K562 (cell line): ENCODE data around the gene CTBS. TPM values are rescaled to one million over a fixed set of nuclear protein-coding genes. Genes with fewer than 3 reads are reported as not detected.

Experiments used
- C11orf30 ChIP-seq: fragments of 450-650 bp; IDR thresholded peaks from 2 replicates; pipeline ENCODE4 v1.6.1; 2016; ENCODE audit warnings: low read depth, mild to moderate bottlenecking
- CREB1 ChIP-seq, 2 experiments: sonication (generic) in 1 of 2; formaldehyde crosslinking in 1 of 2; IDR thresholded peaks; 2 replicates each; pipeline versions ENCODE4 v1.6.1 to v1.8.0; 2012 to 2022; ENCODE audit warnings: inconsistent platforms in 1 of 2, mild to moderate bottlenecking in 1 of 2, missing genetic modification reagents in 1 of 2, moderate library complexity in 1 of 2
- DPF2 ChIP-seq: fragments of 450-650 bp; IDR thresholded peaks from 2 replicates; pipeline ENCODE4 v1.6.1; 2016
- E2F6 ChIP-seq, 2 experiments: IDR thresholded peaks; 2 replicates each; pipeline ENCODE4 v1.6.1; 2011; ENCODE audit warnings: borderline replicate concordance in 1 of 2, control low read depth in 1 of 2, low read depth in 1 of 2, low read length in 1 of 2, mild to moderate bottlenecking in 1 of 2, mixed read lengths in 1 of 2, moderate library complexity in 1 of 2; ENCODE audit not compliant: insufficient read depth in 1 of 2, insufficient read length in 1 of 2, poor library complexity in 1 of 2, severe bottlenecking in 1 of 2; ENCODE audit errors: extremely low read depth in 1 of 2
- ETS1 ChIP-seq: conservative IDR thresholded peaks from 2 replicates; pipeline ENCODE4 v1.6.1; 2011; ENCODE audit warnings: low read depth, mild to moderate bottlenecking, low read length; ENCODE audit not compliant: control insufficient read depth
- LCOR ChIP-seq: sonication (generic); formaldehyde crosslinking; IDR thresholded peaks from 2 replicates; pipeline ENCODE4 v1.8.0; 2022; ENCODE audit warnings: mild to moderate bottlenecking, missing genetic modification reagents
- MXD1 ChIP-seq: fragments of 250-450 bp; sonication (Bioruptor Pico); IDR thresholded peaks from 2 replicates; pipeline ENCODE4 v1.8.0; 2021; ENCODE audit warnings: borderline replicate concordance, mild to moderate bottlenecking, moderate library complexity; ENCODE audit not compliant: poor library complexity, severe bottlenecking
- PML ChIP-seq: IDR thresholded peaks from 2 replicates; pipeline ENCODE4 v1.6.1; 2012; ENCODE audit warnings: low read length, inconsistent platforms
- POLR2G ChIP-seq: fragments of 200-400 bp; formaldehyde crosslinking; IDR thresholded peaks from 2 replicates; pipeline ENCODE4 v1.6.1; 2017; ENCODE audit warnings: low read depth, mild to moderate bottlenecking, antibody characterized with exemption, low read length, moderate library complexity
- SMAD4 ChIP-seq: fragments of 250-450 bp; sonication (Bioruptor Pico); conservative IDR thresholded peaks from 2 replicates; pipeline ENCODE4 v1.8.0; 2021; ENCODE audit warnings: inconsistent platforms, mild to moderate bottlenecking, moderate library complexity
- STAT5B ChIP-seq: fragments of 250-450 bp; sonication (Bioruptor Pico); IDR thresholded peaks from 2 replicates; pipeline ENCODE4 v1.8.0; 2021; ENCODE audit warnings: mild to moderate bottlenecking, inconsistent platforms
- TEAD4 ChIP-seq, 2 experiments: sonication (generic) in 1 of 2; formaldehyde crosslinking in 1 of 2; IDR thresholded peaks; 2 replicates each; pipeline versions ENCODE4 v1.6.1 to v1.8.0; 2012 to 2022; ENCODE audit warnings: borderline replicate concordance in 1 of 2, inconsistent platforms in 1 of 2, low read length in 1 of 2, mild to moderate bottlenecking in 1 of 2, missing genetic modification reagents in 1 of 2
- UBTF ChIP-seq, 2 experiments: IDR thresholded peaks; 2 replicates each; pipeline ENCODE4 v1.6.1; 2012; ENCODE audit warnings: improper control_type of control experiment in 2 of 2, low read depth in 2 of 2, low read length in 2 of 2, borderline replicate concordance in 1 of 2
- ZNF507 ChIP-seq: conservative IDR thresholded peaks from 2 replicates; pipeline ENCODE4 v1.6.1; 2017; ENCODE audit warnings: missing genetic modification characterization, missing compliant biosample characterization
- polyA plus RNA-seq, 8 experiments: library from polyadenylated mRNA; depleted of rRNA in 4 of 8; stranded (reverse) in 5 of 8; unstranded in 3 of 8; fragments of >200 nt; fragmentation: Nextera tagmentation in 2 of 8; fragmentation: Illumina TruSeq in 1 of 8; extraction: Ambion mirVana in 2 of 8; extraction: Trizol in 1 of 8; gene quantifications; 2 replicates each; pipeline versions ENCODE4 v1.2.1 to v1.2.3, GENCODE V29; 2011 to 2014; ENCODE audit warnings: inconsistent platforms in 1 of 8, missing spikeins in 1 of 8
- total RNA-seq, 7 experiments: library from RNA; depleted of rRNA in 6 of 7; stranded (reverse); fragments of >200 nt in 6 of 7; fragmentation: Illumina TruSeq in 2 of 7; extraction: Trizol in 2 of 7; gene quantifications; 2 replicates each; pipeline versions ENCODE4 v1.2.1 to v1.2.3, GENCODE V29; 2011 to 2021; ENCODE audit warnings: low replicate concordance in 1 of 7
- TF ChIP-seq, protein P1 (sequence below): fragments of 250-450 bp; sonication (Bioruptor Pico); IDR thresholded peaks from 2 replicates; pipeline ENCODE4 v1.8.0; 2021; ENCODE audit warnings: moderate library complexity, mild to moderate bottlenecking, inconsistent platforms
- TF ChIP-seq, protein P2 (sequence below): fragments of 250-450 bp; sonication (Bioruptor Pico); IDR thresholded peaks from 2 replicates; pipeline ENCODE4 v1.9.0; 2021; ENCODE audit warnings: mild to moderate bottlenecking
- TF ChIP-seq, protein P3 (sequence below): fragments of 250-450 bp; sonication (Bioruptor Pico); IDR thresholded peaks from 2 replicates; pipeline ENCODE4 v1.8.0; 2021; ENCODE audit warnings: moderate library complexity, mild to moderate bottlenecking, inconsistent platforms

Gene CTBS
- total and polyA plus RNA-seq, 9 of the 15 experiments (the other 6 are each of a cell fraction or from before 2014, with no cell fraction given), result 3.0 to 19.8 (median 9.9) TPM

DNA sequence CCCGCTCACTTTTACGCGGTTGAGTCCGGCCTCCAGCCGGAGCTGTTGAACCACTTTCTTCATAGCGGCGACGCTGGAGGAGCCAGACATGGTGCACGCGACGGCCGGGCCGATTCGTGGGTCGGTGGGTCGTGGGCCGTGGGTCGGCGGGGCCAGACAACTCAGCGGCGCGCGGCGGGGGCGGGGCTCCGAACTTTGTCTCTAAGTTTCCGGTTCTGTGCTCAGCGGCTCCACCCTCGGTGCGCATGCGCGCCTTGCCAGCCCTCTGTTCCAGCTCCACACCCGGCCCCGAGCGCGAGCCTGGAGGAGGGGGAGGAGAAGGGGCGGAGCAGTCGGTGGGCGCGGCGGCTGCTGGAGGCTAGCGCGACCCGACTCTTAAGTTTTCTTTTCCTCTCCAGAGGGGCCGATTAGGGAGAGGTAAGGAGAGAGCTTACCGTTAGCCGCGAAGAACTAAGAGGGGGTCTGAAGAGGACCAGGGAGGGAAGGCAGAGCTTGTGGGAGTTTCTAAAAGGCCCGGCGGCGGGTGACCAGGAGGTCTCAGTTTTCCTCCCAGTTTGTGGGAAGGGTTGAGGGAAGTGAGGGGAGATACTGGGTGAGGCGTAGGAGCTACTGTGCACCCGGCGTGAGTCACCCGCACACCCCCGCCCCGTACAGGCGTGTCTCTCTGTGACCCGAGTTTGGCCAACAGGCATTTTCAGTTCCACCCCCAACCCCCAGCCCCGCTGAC is 68.1 kb downstream of the CTBS start, which contains the start of the genes GNG5 and SPATA1 (continued):
- TF ChIP-seq CREB1 (IDR thresholded peaks at IDR 0.05) (peak; percentile 69), CREB1 (CRISPR knock-in tag; IDR thresholded peaks at IDR 0.05) (0 out of 2 replicates have a peak, but pooled peaks have one; percentile 66), ZNF507 (tag) (no peak), UBTF (IDR thresholded peaks at IDR 0.05; ENCODE audit: borderline replicate concordance in 1 of 2, low read depth in 2 of 2, low read length in 2 of 2) (peak; percentile 61 to 88; a peak in 2 of 4 replicates), PML (peak; percentile 70; the same call in 1 of the 2 replicates), TEAD4 (IDR thresholded peaks at IDR 0.05; ENCODE audit: low read length) (peak; percentile 54; the same call in 1 of the 2 replicates), TEAD4 (CRISPR knock-in tag; IDR thresholded peaks at IDR 0.05; ENCODE audit: borderline replicate concordance) (no peak), C11orf30 (peak; percentile 9; the same call in 1 of the 2 replicates), LCOR (peak; percentile 88), DPF2 (peak; percentile 93), MXD1 (no peak), E2F6 (IDR thresholded peaks at IDR 0.05; ENCODE audit: borderline replicate concordance in 1 of 2, extremely low read depth in 1 of 2, insufficient read depth in 1 of 2, insufficient read length in 1 of 2, low read depth in 1 of 2, low read length in 1 of 2, poor library complexity in 1 of 2, severe bottlenecking in 1 of 2) (peak in 1 of 2 experiments; percentile 53), STAT5B (no peak), POLR2G (peak; percentile 87), SMAD4 (CRISPR knock-in tag) (peak; percentile 81; the same call in 1 of the 2 replicates), ETS1 (no peak; the same call in 1 of the 2 replicates)
- TF ChIP-seq, protein P1, sequence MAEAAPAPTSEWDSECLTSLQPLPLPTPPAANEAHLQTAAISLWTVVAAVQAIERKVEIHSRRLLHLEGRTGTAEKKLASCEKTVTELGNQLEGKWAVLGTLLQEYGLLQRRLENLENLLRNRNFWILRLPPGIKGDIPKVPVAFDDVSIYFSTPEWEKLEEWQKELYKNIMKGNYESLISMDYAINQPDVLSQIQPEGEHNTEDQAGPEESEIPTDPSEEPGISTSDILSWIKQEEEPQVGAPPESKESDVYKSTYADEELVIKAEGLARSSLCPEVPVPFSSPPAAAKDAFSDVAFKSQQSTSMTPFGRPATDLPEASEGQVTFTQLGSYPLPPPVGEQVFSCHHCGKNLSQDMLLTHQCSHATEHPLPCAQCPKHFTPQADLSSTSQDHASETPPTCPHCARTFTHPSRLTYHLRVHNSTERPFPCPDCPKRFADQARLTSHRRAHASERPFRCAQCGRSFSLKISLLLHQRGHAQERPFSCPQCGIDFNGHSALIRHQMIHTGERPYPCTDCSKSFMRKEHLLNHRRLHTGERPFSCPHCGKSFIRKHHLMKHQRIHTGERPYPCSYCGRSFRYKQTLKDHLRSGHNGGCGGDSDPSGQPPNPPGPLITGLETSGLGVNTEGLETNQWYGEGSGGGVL, result no peak
- TF ChIP-seq, protein P2, sequence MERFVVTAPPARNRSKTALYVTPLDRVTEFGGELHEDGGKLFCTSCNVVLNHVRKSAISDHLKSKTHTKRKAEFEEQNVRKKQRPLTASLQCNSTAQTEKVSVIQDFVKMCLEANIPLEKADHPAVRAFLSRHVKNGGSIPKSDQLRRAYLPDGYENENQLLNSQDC (CRISPR knock-in tag), result peak; percentile 61
- TF ChIP-seq, protein P3, sequence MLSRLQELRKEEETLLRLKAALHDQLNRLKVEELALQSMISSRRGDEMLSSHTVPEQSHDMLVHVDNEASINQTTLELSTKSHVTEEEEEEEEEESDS (CRISPR knock-in tag), result no peak
